Omental fat pad (tissue), 4 donors: ENCODE measurements around the gene ATP8A2. TPM values are rescaled to one million over a fixed set of nuclear protein-coding genes. Genes with fewer than 3 reads are reported as not detected.

ENCODE experiments used
- ATAC-seq: fragments of 150-250 bp; one replicate; pipeline ENCODE4 v1.9.1; 2016; ENCODE audit warnings: mild to moderate bottlenecking, moderate library complexity; ENCODE audit not compliant: low FRiP score
- DNase-seq: peaks from one replicate; pipeline ENCODE4 v3.0.0-alpha.2; 2019; ENCODE audit warnings: low spot score
- total RNA-seq, 4 donors: library from RNA; depleted of rRNA; stranded (reverse); fragments of >200 nt; gene quantifications; one replicate each; pipeline ENCODE4 v1.1.0, GENCODE V29; 2016
- TF ChIP-seq, protein P1 (sequence below), 3 donors: fragments of 450-650 bp; IDR thresholded peaks; one replicate each; pipeline ENCODE4 v1.5.1; 2016 to 2017; ENCODE audit warnings: antibody characterized with exemption in 3 of 3, mild to moderate bottlenecking in 3 of 3, moderate library complexity in 2 of 3

ATP8A2 gene
- total RNA-seq, 4 donors from 2014 or later: 0.16 to 0.19 TPM; not detected in 2

DNA sequence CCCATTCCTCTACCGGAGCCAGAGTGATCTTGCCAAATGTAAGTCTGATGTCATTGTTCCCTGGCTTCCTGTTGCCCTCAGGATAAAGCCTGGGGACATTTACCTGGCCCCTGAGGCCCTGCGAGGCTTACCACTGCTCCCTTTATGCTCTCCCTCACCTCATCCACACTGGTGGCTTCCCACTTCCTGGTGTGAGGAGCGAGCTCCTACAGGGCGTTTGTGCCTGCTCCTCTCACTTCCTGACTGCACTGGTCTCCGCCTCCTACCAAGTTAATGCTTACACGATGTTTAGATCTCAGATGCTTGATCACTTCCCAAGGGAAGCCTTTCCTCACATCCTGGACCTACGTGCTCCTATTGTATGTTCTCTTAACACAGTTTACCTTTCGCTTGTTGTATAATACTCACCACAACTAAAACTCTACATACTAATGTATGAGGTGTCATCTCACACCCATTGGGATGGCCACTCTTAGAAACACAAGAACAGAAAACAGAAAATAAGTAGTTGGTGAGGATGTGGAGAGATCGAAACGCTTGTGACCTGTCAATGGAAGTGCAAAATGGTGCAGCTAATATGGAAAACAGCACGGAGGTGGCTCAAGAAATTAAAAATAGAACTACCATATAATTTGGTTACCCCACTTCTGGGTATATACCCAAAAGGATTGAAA lies 502.4 kb downstream of the ATP8A2 start:
- TF ChIP-seq, protein P1, sequence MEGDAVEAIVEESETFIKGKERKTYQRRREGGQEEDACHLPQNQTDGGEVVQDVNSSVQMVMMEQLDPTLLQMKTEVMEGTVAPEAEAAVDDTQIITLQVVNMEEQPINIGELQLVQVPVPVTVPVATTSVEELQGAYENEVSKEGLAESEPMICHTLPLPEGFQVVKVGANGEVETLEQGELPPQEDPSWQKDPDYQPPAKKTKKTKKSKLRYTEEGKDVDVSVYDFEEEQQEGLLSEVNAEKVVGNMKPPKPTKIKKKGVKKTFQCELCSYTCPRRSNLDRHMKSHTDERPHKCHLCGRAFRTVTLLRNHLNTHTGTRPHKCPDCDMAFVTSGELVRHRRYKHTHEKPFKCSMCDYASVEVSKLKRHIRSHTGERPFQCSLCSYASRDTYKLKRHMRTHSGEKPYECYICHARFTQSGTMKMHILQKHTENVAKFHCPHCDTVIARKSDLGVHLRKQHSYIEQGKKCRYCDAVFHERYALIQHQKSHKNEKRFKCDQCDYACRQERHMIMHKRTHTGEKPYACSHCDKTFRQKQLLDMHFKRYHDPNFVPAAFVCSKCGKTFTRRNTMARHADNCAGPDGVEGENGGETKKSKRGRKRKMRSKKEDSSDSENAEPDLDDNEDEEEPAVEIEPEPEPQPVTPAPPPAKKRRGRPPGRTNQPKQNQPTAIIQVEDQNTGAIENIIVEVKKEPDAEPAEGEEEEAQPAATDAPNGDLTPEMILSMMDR (IDR thresholded peaks at IDR 0.05): no peak
- DNase-seq (no peak), ATAC-seq (no peak)

DNA sequence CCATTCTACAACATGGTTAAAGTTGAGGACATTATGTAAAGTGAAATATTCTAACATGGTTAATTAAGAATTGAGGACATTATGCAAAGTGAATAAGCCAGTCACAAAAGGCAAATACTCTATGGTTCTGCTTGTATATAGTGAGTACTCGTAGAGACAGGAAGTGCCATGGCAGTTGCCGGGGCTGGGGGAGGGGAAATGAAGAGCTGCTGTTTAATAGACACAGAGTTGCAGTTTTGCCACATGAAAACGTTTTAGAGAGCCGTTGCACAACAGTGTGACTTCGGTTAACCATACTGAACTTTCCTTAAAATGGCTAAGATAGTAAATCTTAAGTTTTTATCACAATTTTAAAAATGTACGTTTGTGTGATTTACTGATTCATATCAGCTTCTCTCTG lies 503.1 kb downstream of the ATP8A2 start:
- DNase-seq (no peak), ATAC-seq (no peak)
- TF ChIP-seq, protein P1 (IDR thresholded peaks at IDR 0.05): no peak

DNA sequence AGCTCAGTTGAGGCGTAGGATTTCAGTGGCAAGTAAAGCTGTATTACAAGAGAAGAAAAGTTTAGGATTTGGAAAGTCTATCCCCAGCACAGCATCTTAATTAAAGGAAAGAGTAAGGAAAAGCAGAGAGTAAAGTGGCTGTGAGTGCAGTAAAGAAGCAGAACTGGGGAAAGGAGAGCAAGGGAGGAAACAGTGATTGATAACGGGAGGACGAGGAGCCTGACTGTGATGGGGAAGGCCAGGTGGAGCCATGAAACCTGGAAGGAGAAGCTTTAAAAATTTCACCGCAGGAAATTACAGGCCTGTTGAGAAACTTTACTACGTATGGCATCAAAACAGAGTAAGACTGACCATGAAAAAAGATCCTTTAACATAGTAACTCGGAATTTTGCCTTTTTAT lies 504.5 kb downstream of the ATP8A2 start:
- TF ChIP-seq, protein P1 (IDR thresholded peaks at IDR 0.05): no peak
- DNase-seq (no peak), ATAC-seq (no peak)

DNA sequence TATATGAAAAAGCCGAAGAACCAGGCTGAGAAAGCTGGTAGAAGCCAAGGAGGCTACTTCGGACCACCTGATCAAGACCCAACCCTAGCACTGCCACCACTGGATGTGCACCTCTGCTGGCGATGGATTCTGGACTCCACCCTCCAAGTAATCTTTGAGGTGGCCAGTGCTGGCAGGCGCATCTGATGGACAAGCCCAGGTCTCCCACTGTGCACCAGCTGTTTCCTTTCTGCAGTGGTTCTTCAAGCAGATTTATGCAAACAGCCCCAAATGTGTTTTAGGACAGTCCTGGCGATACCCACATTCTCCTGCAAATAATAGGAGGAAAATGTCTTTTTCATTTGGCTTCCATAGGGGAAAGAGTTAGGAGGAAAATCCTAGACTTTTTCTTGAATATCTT lies 507.7 kb downstream of the ATP8A2 start:
- DNase-seq (no peak), ATAC-seq (no peak)
- TF ChIP-seq, protein P1 (IDR thresholded peaks at IDR 0.05): no peak

DNA sequence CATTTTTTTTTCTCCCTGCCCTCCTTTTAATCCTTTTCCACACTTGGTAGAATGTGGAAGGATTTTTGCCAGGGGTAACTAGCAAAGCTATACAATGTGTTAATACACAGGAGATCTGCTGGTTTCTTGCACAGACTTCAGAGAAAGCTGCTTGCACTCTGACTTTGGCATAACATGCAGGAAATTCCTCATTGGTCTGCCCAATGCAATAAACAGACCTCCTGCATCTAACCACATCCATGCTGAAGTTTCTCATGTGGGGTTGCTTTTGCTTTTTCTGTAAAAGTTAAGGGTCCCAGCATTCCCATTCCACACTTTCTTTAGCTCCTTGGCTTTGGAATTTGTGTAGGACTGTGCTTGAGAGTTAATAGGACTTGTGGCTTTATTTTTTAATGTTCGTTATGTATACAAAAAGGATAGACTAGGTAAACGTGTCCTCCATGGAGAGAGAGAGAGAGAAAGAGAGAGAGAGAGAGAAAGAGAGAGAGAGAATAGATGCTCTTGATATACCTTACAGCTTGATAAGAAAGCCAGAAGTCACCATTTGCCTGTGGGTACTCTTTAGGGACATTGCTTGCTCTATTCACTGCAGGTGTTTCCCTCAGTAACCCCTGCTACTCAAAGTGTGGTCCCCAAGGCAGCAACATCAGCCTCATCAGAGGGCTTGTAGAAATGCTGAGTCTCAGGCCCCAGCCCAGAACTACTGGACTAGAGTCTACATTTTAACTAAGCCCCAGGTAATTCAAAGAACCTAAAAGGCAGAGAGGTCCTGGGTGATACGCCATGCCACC lies 509.6 kb downstream of the ATP8A2 start:
- ATAC-seq (no peak), DNase-seq (no peak)
- TF ChIP-seq, protein P1 (IDR thresholded peaks at IDR 0.05): no peak

DNA sequence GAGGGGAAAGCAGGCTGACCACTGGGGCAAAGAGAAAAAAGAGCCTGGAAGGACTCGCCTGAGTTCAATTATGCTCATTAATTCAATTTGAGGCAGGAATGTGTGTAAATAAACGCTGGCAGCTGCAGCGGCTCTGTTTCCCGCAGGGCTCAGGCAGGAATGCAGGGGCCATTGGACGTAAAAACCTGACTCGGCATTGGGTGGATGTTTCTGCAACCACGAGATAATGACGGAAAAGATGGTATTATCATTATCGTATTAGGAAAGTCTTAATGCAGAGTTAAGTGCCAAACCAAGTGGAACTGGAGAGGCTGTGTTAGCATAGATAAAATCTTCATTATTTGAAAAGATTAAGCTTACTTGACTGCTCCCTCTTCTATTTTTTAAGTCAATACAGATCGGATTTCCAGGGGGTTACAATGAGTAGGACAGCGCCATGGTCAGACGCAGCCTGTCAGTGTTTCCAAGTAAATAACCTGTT lies 510.2 kb downstream of the ATP8A2 start:
- no peak for DNase-seq
- ATAC-seq: no peak
- TF ChIP-seq, protein P1 (IDR thresholded peaks at IDR 0.05): no peak
